ENCODE data around the gene LRRC56. TPM values are rescaled to one million over a fixed set of nuclear protein-coding genes. Genes with fewer than 3 reads are reported as not detected.

LRRC56 gene
- total and polyA plus RNA-seq, 4 donors, result 0.25 to 1.5 (median 1.2) TPM

- intact Hi-C loops (cut with DNase I), result loop anchor here in 1 of 2 donors (10.0 kb wide), 1 partner anchor 216 kb away; the partner anchor contains the start of gene GATD1
- H3K27ac ChIP-seq (ENCODE audit: low read depth in 1 of 2, low read length in 2 of 2), result no peak overlapping the region
- H3K9me3 ChIP-seq (ENCODE audit: control insufficient read depth, low read length), result no peaks in the 10 kb centered on the region
- no peaks in the 10 kb centered on the region for H3K4me1 ChIP-seq (ENCODE audit: control insufficient read depth in 1 of 2, insufficient read depth in 2 of 2, low read length in 2 of 2)
- no peaks in the 10 kb centered on the region for H3K36me3 ChIP-seq (ENCODE audit: control insufficient read depth in 1 of 2, insufficient read depth in 2 of 2, low read length in 1 of 2)
- DNase-seq (no peak), ATAC-seq (ENCODE audit: low FRiP score) (no peak)
- no peak overlapping the region for H3K4me3 ChIP-seq (ENCODE audit: low read length in 2 of 2)
- H3K27me3 ChIP-seq (ENCODE audit: control insufficient read depth in 1 of 2, insufficient read depth in 2 of 2, low read length in 1 of 2), result no peaks in the 10 kb centered on the region
- 90 to 91% methylated on average over 20 of the region's 20 CpGs for WGBS, 2 donors
Observed at GRCh38 chr11:558503-558902, 21.2 kb downstream of the LRRC56 start.

- DNase-seq, result no peak
- intact Hi-C loops (cut with DNase I), result loop anchor here in 1 of 2 donors (10.0 kb wide), 1 partner anchor 216 kb away; the partner anchor contains the start of gene GATD1
- Histone ChIP-seq H3K27me3 (ENCODE audit: control insufficient read depth in 1 of 2, insufficient read depth in 2 of 2, low read length in 1 of 2) (no peaks in the 10 kb centered on the region), H3K4me3 (ENCODE audit: low read length in 2 of 2) (no peak overlapping the region), H3K27ac (ENCODE audit: low read depth in 1 of 2, low read length in 2 of 2) (no peak overlapping the region), H3K9me3 (ENCODE audit: control insufficient read depth, low read length) (no peaks in the 10 kb centered on the region), H3K4me1 (ENCODE audit: control insufficient read depth in 1 of 2, insufficient read depth in 2 of 2, low read length in 2 of 2) (no peaks in the 10 kb centered on the region), H3K36me3 (ENCODE audit: control insufficient read depth in 1 of 2, insufficient read depth in 2 of 2, low read length in 1 of 2) (no peaks in the 10 kb centered on the region)
- WGBS, 2 donors, result 85 to 88% methylated on average over 15 of the region's 15 CpGs
- no peak for ATAC-seq (ENCODE audit: low FRiP score)
Observed at GRCh38 chr11:559020-559620, 21.8 kb downstream of the LRRC56 start.

GRCh38 chr11:559712-560304 lies 22.5 kb downstream of the LRRC56 start:
- 88% methylated on average over 18 of the region's 18 CpGs for WGBS, 2 donors
- Histone ChIP-seq H3K4me1 (ENCODE audit: control insufficient read depth in 1 of 2, insufficient read depth in 2 of 2, low read length in 2 of 2) (no peaks in the 10 kb centered on the region), H3K27me3 (ENCODE audit: control insufficient read depth in 1 of 2, insufficient read depth in 2 of 2, low read length in 1 of 2) (no peaks in the 10 kb centered on the region), H3K4me3 (ENCODE audit: low read length in 2 of 2) (no peak overlapping the region), H3K9me3 (ENCODE audit: control insufficient read depth, low read length) (no peaks in the 10 kb centered on the region), H3K36me3 (ENCODE audit: control insufficient read depth in 1 of 2, insufficient read depth in 2 of 2, low read length in 1 of 2) (no peaks in the 10 kb centered on the region), H3K27ac (ENCODE audit: low read depth in 1 of 2, low read length in 2 of 2) (no peak overlapping the region)
- intact Hi-C loops (cut with DNase I), result loop anchor here in 1 of 2 donors (10.0 kb wide), 1 partner anchor 215 kb away; the partner anchor contains the start of gene GATD1
- ATAC-seq (ENCODE audit: low FRiP score) (no peak), DNase-seq (no peak)

GRCh38 chr11:560305-561147 lies 23.2 kb downstream of the LRRC56 start, which contains the start of the genes LMNTD2 and RASSF7:
Gene LMNTD2 (minus strand): TSS chr11:560738. CDS start chr11:560716, 22 bp downstream.
Gene RASSF7 (plus strand): TSS chr11:560970. CDS start chr11:561769, 799 bp downstream.
- no peak within 1 kb of the TSS for H3K27ac ChIP-seq (ENCODE audit: low read depth in 1 of 2, low read length in 2 of 2)
- no peaks in the 10 kb centered on the region for H3K9me3 ChIP-seq (ENCODE audit: control insufficient read depth, low read length)
- H3K36me3 ChIP-seq (ENCODE audit: control insufficient read depth in 1 of 2, insufficient read depth in 2 of 2, low read length in 1 of 2), result no peaks in the 10 kb centered on the region
- peak; percentile 92 for ATAC-seq (ENCODE audit: low FRiP score)
- intact Hi-C loops (cut with DNase I), result no loop called here
- peak within 1 kb of the TSS; percentile 41 to 62 for H3K4me3 ChIP-seq (ENCODE audit: low read length in 2 of 2)
- no peaks in the 10 kb centered on the region for H3K27me3 ChIP-seq (ENCODE audit: control insufficient read depth in 1 of 2, insufficient read depth in 2 of 2, low read length in 1 of 2)
- DNase-seq, result peak; percentile 93 to 95
- 1 to 2% methylated on average over 49 to 95 of the region's 95 CpGs for WGBS, 2 donors
- no peaks in the 10 kb centered on the region for H3K4me1 ChIP-seq (ENCODE audit: control insufficient read depth in 1 of 2, insufficient read depth in 2 of 2, low read length in 2 of 2)

GRCh38 chr11:561148-562003 lies 24.0 kb downstream of the LRRC56 start:
- intact Hi-C loops (cut with DNase I), result no loop called here
- H3K36me3 ChIP-seq (ENCODE audit: control insufficient read depth in 1 of 2, insufficient read depth in 2 of 2, low read length in 1 of 2), result no peaks in the 10 kb centered on the region
- H3K27me3 ChIP-seq (ENCODE audit: control insufficient read depth in 1 of 2, insufficient read depth in 2 of 2, low read length in 1 of 2), result no peaks in the 10 kb centered on the region
- DNase-seq, result no peak
- WGBS, 2 donors, result 11 to 12% methylated on average over 54 to 67 of the region's 67 CpGs
- no peak for ATAC-seq (ENCODE audit: low FRiP score)
- H3K4me3 ChIP-seq (ENCODE audit: low read length in 2 of 2), result peak overlapping the region; percentile 41 to 62
- H3K27ac ChIP-seq (ENCODE audit: low read depth in 1 of 2, low read length in 2 of 2), result no peak overlapping the region
- H3K9me3 ChIP-seq (ENCODE audit: control insufficient read depth, low read length), result no peaks in the 10 kb centered on the region
- H3K4me1 ChIP-seq (ENCODE audit: control insufficient read depth in 1 of 2, insufficient read depth in 2 of 2, low read length in 2 of 2), result no peaks in the 10 kb centered on the region

GRCh38 chr11:562046-562645 lies 24.8 kb downstream of the LRRC56 start:
- H3K9me3 ChIP-seq (ENCODE audit: control insufficient read depth, low read length), result no peaks in the 10 kb centered on the region
- H3K27ac ChIP-seq (ENCODE audit: low read depth in 1 of 2, low read length in 2 of 2), result no peak overlapping the region
- DNase-seq, result no peak
- intact Hi-C loops (cut with DNase I), result no loop called here
- WGBS, 2 donors, result 97% methylated on average over 29 of the region's 29 CpGs
- no peaks in the 10 kb centered on the region for H3K36me3 ChIP-seq (ENCODE audit: control insufficient read depth in 1 of 2, insufficient read depth in 2 of 2, low read length in 1 of 2)
- H3K4me3 ChIP-seq (ENCODE audit: low read length in 2 of 2), result no peak overlapping the region
- H3K27me3 ChIP-seq (ENCODE audit: control insufficient read depth in 1 of 2, insufficient read depth in 2 of 2, low read length in 1 of 2), result no peaks in the 10 kb centered on the region
- H3K4me1 ChIP-seq (ENCODE audit: control insufficient read depth in 1 of 2, insufficient read depth in 2 of 2, low read length in 2 of 2), result no peaks in the 10 kb centered on the region
- ATAC-seq (ENCODE audit: low FRiP score), result no peak

GRCh38 chr11:563066-563811 lies 25.9 kb downstream of the LRRC56 start:
- WGBS, 2 donors, result 92% methylated on average over 18 of the region's 18 CpGs
- H3K36me3 ChIP-seq (ENCODE audit: control insufficient read depth in 1 of 2, insufficient read depth in 2 of 2, low read length in 1 of 2), result no peaks in the 10 kb centered on the region
- intact Hi-C loops (cut with DNase I), result no loop called here
- no peaks in the 10 kb centered on the region for H3K9me3 ChIP-seq (ENCODE audit: control insufficient read depth, low read length)
- H3K27me3 ChIP-seq (ENCODE audit: control insufficient read depth in 1 of 2, insufficient read depth in 2 of 2, low read length in 1 of 2), result no peaks in the 10 kb centered on the region
- ATAC-seq (ENCODE audit: low FRiP score) (no peak), DNase-seq (no peak)
- no peak overlapping the region for H3K27ac ChIP-seq (ENCODE audit: low read depth in 1 of 2, low read length in 2 of 2)
- no peaks in the 10 kb centered on the region for H3K4me1 ChIP-seq (ENCODE audit: control insufficient read depth in 1 of 2, insufficient read depth in 2 of 2, low read length in 2 of 2)
- no peak overlapping the region for H3K4me3 ChIP-seq (ENCODE audit: low read length in 2 of 2)

Data from aorta (tissue), 5 donors.